Omental fat pad (tissue), 4 donors: Measurements from ENCODE around the gene KCNQ1OT1. TPM values are rescaled to one million over a fixed set of nuclear protein-coding genes. Genes with fewer than 3 reads are reported as not detected.

Source experiments
- ATAC-seq: fragments of 150-250 bp; one replicate; pipeline ENCODE4 v1.9.1; 2016; ENCODE audit warnings: mild to moderate bottlenecking, moderate library complexity; ENCODE audit not compliant: low FRiP score
- DNase-seq: peaks from one replicate; pipeline ENCODE4 v3.0.0-alpha.2; 2019; ENCODE audit warnings: low spot score
- CTCF ChIP-seq, 3 donors: fragments of 450-650 bp; IDR thresholded peaks; one replicate each; pipeline ENCODE4 v1.5.1; 2016 to 2017; ENCODE audit warnings: antibody characterized with exemption in 3 of 3, mild to moderate bottlenecking in 3 of 3, moderate library complexity in 2 of 3
- total RNA-seq, 4 donors: library from RNA; depleted of rRNA; stranded (reverse); fragments of >200 nt; gene quantifications; one replicate each; pipeline ENCODE4 v1.1.0, GENCODE V29; 2016

The KCNQ1OT1 gene
- total RNA-seq, 4 donors from 2014 or later = 3.4 to 9.7 (median 6.2) TPM

GRCh38 chr11:2731130-2732125, 31.6 kb upstream of the KCNQ1OT1 start:
- ATAC-seq (no peak), DNase-seq (no peak)
- TF ChIP-seq CTCF (IDR thresholded peaks at IDR 0.05) = no peak

- DNase-seq = no peak
- ATAC-seq = no peak
Measured at GRCh38 chr11:2730272-2731129, 30.7 kb upstream of the KCNQ1OT1 start.

GRCh38 chr11:2729841-2730240, 30.0 kb upstream of the KCNQ1OT1 start:
- DNase-seq = no peak
- ATAC-seq = no peak
- no peak for TF ChIP-seq CTCF (IDR thresholded peaks at IDR 0.05)

More at GRCh38 chr11:2730272-2731129, 30.7 kb upstream of the KCNQ1OT1 start:
- TF ChIP-seq CTCF (IDR thresholded peaks at IDR 0.05) = no peak

GRCh38 chr11:2728663-2729332, 29.0 kb upstream of the KCNQ1OT1 start:
- no peak for TF ChIP-seq CTCF (IDR thresholded peaks at IDR 0.05)
- ATAC-seq (no peak), DNase-seq (no peak)

- ATAC-seq = no peak
- no peak for TF ChIP-seq CTCF (IDR thresholded peaks at IDR 0.05)
- no peak for DNase-seq
Measured at GRCh38 chr11:2728128-2728662, 28.4 kb upstream of the KCNQ1OT1 start.

- no peak for DNase-seq
- TF ChIP-seq CTCF (IDR thresholded peaks at IDR 0.05) = no peak
- ATAC-seq = no peak
Measured at GRCh38 chr11:2726964-2727363, 27.2 kb upstream of the KCNQ1OT1 start.
